Activated CD4-positive, alpha-beta T cell treated with anti-CD3 and anti-CD28 coated beads, Interleukin-2, amount 50 U/mL, for 48 hours (primary cell): Measurements from ENCODE around the gene CNTN6.

Source experiments
- DNase-seq, 2 experiments: peaks; one replicate each; pipeline ENCODE4 v3.0.0-alpha.2; 2020

Gene CNTN6

GRCh38 chr3:1444195-1444594 lies 351.4 kb downstream of the CNTN6 start:
- no peak for DNase-seq

GRCh38 chr3:1446531-1446930 lies 353.7 kb downstream of the CNTN6 start:
- no peak for DNase-seq

GRCh38 chr3:1447452-1447851 lies 354.6 kb downstream of the CNTN6 start:
- no peak for DNase-seq

- no peak for DNase-seq
Measured at GRCh38 chr3:1448443-1448842, 355.6 kb downstream of the CNTN6 start.
